Spleen (tissue), 11 donors: ENCODE results near the gene DUSP16. TPM values are rescaled to one million over a fixed set of nuclear protein-coding genes. Genes with fewer than 3 reads are reported as not detected.
A peak's percentile ranks its signal among the peaks of the same experiment; 100 is the strongest.

Experiments used
- DNase-seq: peaks from one replicate; pipeline ENCODE4 v3.0.0-alpha.2; 2020
- H3K27ac ChIP-seq, 8 donors: fragments of 200-600 bp; sonication (generic) in 7 of 8; 1 replicate in 4 of 8; 2 replicates in 4 of 8; pipeline versions ENCODE4 v1.5.0 to v1.8.0; 2016 to 2021; ENCODE audit warnings: inconsistent platforms in 4 of 8, mild to moderate bottlenecking in 4 of 8, moderate library complexity in 1 of 8
- H3K27me3 ChIP-seq, 7 donors: fragments of 200-600 bp; sonication (generic) in 6 of 7; replicated peaks in 1 of 7; 1 replicate in 4 of 7; 2 replicates in 3 of 7; pipeline versions ENCODE4 v1.5.0 to v1.8.0; 2016 to 2021; ENCODE audit warnings: inconsistent platforms in 3 of 7, mild to moderate bottlenecking in 1 of 7
- H3K36me3 ChIP-seq, 6 donors: fragments of 200-600 bp; sonication (generic) in 5 of 6; 1 replicate in 4 of 6; 2 replicates in 2 of 6; pipeline versions ENCODE4 v1.5.0 to v1.8.0; 2016 to 2021; ENCODE audit warnings: inconsistent platforms in 2 of 6
- H3K4me1 ChIP-seq, 6 donors: fragments of 200-600 bp; sonication (generic) in 5 of 6; 1 replicate in 3 of 6; 2 replicates in 3 of 6; pipeline versions ENCODE4 v1.5.0 to v1.8.0; 2016 to 2021; ENCODE audit warnings: inconsistent platforms in 3 of 6
- H3K4me3 ChIP-seq, 8 donors: fragments of 200-600 bp; sonication (generic) in 7 of 8; 1 replicate in 4 of 8; 2 replicates in 4 of 8; pipeline versions ENCODE4 v1.5.0 to v1.8.0; 2016 to 2021; ENCODE audit warnings: inconsistent platforms in 4 of 8, mild to moderate bottlenecking in 4 of 8, moderate library complexity in 2 of 8
- H3K9me3 ChIP-seq, 8 donors: fragments of 200-600 bp; sonication (generic) in 7 of 8; 1 replicate in 4 of 8; 2 replicates in 4 of 8; pipeline versions ENCODE4 v1.5.0 to v1.8.0; 2016 to 2021; ENCODE audit warnings: inconsistent platforms in 4 of 8
- CTCF ChIP-seq, 11 experiments: fragments of 200-600 bp in 7 of 11; fragments of 450-650 bp in 4 of 11; sonication (generic) in 4 of 11; IDR thresholded peaks in 8 of 11; conservative IDR thresholded peaks in 3 of 11; 1 replicate in 7 of 11; 2 replicates in 4 of 11; pipeline versions ENCODE4 v1.4.0 to v1.8.0; 2016 to 2021; ENCODE audit warnings: antibody characterized with exemption in 11 of 11, inconsistent platforms in 4 of 11, mild to moderate bottlenecking in 1 of 11
- POLR2A ChIP-seq, 3 donors: fragments of 450-650 bp; IDR thresholded peaks; one replicate each; pipeline ENCODE4 v1.5.1; 2017; ENCODE audit warnings: antibody characterized with exemption in 3 of 3, mild to moderate bottlenecking in 1 of 3
- POLR2AphosphoS5 ChIP-seq, 3 donors: sonication (generic); formaldehyde crosslinking; IDR thresholded peaks; one replicate each; pipeline ENCODE4 v1.5.1; 2017; ENCODE audit warnings: antibody characterized with exemption in 3 of 3
- WGBS, 5 donors: extraction: QIAGEN DNeasy Blood & Tissue Kit in 3 of 5; methylation state at CpG; one replicate each; pipeline versions ENCODE4 v1.1.5 to v1.1.7; 2013 to 2018; 5-methylcytosine and 5-hydroxymethylcytosine counted together
- intact Hi-C: fragments of 100-400 bp; cut with DNase I; formaldehyde crosslinking; loops from one replicate; pipeline ENCODE4 v1.15.0; 2023; ENCODE audit warnings: low total_unique reads
- polyA plus RNA-seq, 3 donors: library from polyadenylated mRNA; stranded (reverse); fragments of 200-250 nt; gene quantifications; one replicate each; pipeline ENCODE4 v1.2.1, GENCODE V29; 2013
- total RNA-seq, 7 donors: library from RNA; depleted of rRNA in 3 of 7; stranded (reverse); fragments of >200 nt in 3 of 7; fragmentation: NEBNext Ultra II Directional in 4 of 7; extraction: Animal tissue kit (Norgen Biotek cat#: 25700) in 4 of 7; gene quantifications; one replicate each; pipeline versions ENCODE4 v1.1.0 to v1.2.1, GENCODE V29; 2016 to 2021
- donor health status: healthy with polysubstance abuse.
- donor health status: DM: no; HTN: no; CAD: no; lungs with moderate emphysema.
- donor health status: DM: no; HTN: no; CAD: no.
- donor health status: Bipolar disorder and iron deficiency.
- donor health status: healthy.
- donor health status: DM: no; HTN: no; CAD: no.
- donor health status: DM: yes; HTN: yes; CAD: no.

DUSP16 gene
- total and polyA plus RNA-seq, 10 donors: 2.2 to 43.7 (median 20.8) TPM

GRCh38 chr12:12499909-12500604 lies 62.6 kb downstream of the DUSP16 start:
- no peak for TF ChIP-seq POLR2A (IDR thresholded peaks at IDR 0.05)
- no peak for TF ChIP-seq CTCF (IDR thresholded peaks at IDR 0.05 in 8 of 11, conservative IDR thresholded peaks at IDR 0.05 in 3 of 11)
- TF ChIP-seq POLR2AphosphoS5 (IDR thresholded peaks at IDR 0.05): no peak
- Histone ChIP-seq H3K4me3 (no peak overlapping the region), H3K27ac (peak overlapping the region in 1 of 8 donors; percentile 11), H3K9me3 (no peaks in the 10 kb centered on the region), H3K36me3 (peaks cover 0 to 10% (median 0%) of the 10 kb centered on the region in 6 donors), H3K27me3 (no peaks in the 10 kb centered on the region), H3K4me1 (peaks cover 0 to 48% (median 5%) of the 10 kb centered on the region in 6 donors)
- 94 to 98% (median 96%) methylated on average over 5 of the region's 5 CpGs for WGBS, 5 donors
- no peak for DNase-seq
- intact Hi-C loops: no loop called here

- Histone ChIP-seq H3K9me3 (no peaks in the 10 kb centered on the region), H3K27ac (no peak overlapping the region), H3K4me3 (no peak overlapping the region), H3K36me3 (peaks cover 0 to 10% (median 0%) of the 10 kb centered on the region in 6 donors), H3K4me1 (peaks cover 0 to 30% (median 1%) of the 10 kb centered on the region in 6 donors), H3K27me3 (no peaks in the 10 kb centered on the region)
- intact Hi-C loops: no loop called here
- DNase-seq: no peak
- 93 to 98% (median 97%) methylated on average over 4 of the region's 4 CpGs for WGBS, 5 donors
- no peak for TF ChIP-seq POLR2AphosphoS5 (IDR thresholded peaks at IDR 0.05)
- no peak for TF ChIP-seq POLR2A (IDR thresholded peaks at IDR 0.05)
- TF ChIP-seq CTCF (IDR thresholded peaks at IDR 0.05 in 8 of 11, conservative IDR thresholded peaks at IDR 0.05 in 3 of 11): no peak
Measured at GRCh38 chr12:12498210-12498609, 64.5 kb downstream of the DUSP16 start.

DNA sequence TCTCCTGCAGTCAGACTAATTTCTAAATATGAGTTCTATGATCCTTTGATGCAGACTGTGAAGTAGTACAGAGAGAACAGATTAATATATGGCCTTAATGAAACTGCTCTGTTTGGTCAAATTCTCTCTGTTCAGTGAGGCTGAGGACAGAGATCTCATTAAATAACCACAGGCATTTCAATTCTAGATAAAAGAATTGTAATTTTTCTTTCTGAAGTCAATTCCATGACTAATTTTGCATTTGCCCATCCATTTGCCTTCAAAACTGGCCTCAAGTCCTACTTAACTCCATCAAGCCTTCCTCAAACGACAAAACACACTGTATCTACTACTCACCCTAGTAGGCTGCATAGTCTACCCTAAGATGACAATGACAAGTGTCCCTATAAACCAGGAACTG lies 67.1 kb downstream of the DUSP16 start:
- no peaks in the 10 kb centered on the region for H3K9me3 ChIP-seq
- H3K27ac ChIP-seq: no peak overlapping the region
- peaks cover 0 to 7% (median 0%) of the 10 kb centered on the region in 6 donors for H3K4me1 ChIP-seq
- WGBS, 5 donors: 81 to 96% (median 91%) methylated on average over 1 of the region's 1 CpG
- no peak for DNase-seq
- no peaks in the 10 kb centered on the region for H3K27me3 ChIP-seq
- intact Hi-C loops: no loop called here
- no peak for TF ChIP-seq POLR2A (IDR thresholded peaks at IDR 0.05)
- no peak for TF ChIP-seq POLR2AphosphoS5 (IDR thresholded peaks at IDR 0.05)
- no peak for TF ChIP-seq CTCF (IDR thresholded peaks at IDR 0.05 in 8 of 11, conservative IDR thresholded peaks at IDR 0.05 in 3 of 11)
- no peak overlapping the region for H3K4me3 ChIP-seq
- H3K36me3 ChIP-seq: peaks cover 0 to 10% (median 0%) of the 10 kb centered on the region in 6 donors

DNA sequence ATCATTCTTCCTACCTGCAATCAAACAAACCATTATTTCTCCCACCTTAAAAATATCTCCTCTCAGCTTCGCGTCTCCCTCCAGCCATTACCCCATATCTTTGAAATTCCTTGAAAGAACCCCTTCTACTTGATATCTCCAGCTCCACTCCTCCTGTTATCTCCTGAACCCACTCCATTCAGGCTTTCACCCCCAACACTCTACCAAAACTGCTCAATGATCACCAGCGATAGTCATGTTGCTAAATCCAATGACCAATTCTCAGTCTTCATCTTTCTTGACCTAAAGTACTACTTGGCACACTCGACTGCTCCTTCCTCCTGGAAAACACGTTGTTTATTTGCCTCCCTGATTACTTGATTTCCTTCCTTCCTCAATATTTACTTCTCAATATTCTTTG lies 70.1 kb downstream of the DUSP16 start:
- H3K27ac ChIP-seq: no peak overlapping the region
- WGBS, 5 donors: 69 to 90% (median 74%) methylated on average over 5 of the region's 5 CpGs
- TF ChIP-seq POLR2A (IDR thresholded peaks at IDR 0.05) (no peak), CTCF (IDR thresholded peaks at IDR 0.05 in 8 of 11, conservative IDR thresholded peaks at IDR 0.05 in 3 of 11) (no peak), POLR2AphosphoS5 (IDR thresholded peaks at IDR 0.05) (no peak)
- intact Hi-C loops: no loop called here
- peaks cover 0 to 10% (median 0%) of the 10 kb centered on the region in 6 donors for H3K36me3 ChIP-seq
- no peak overlapping the region for H3K4me3 ChIP-seq
- no peaks in the 10 kb centered on the region for H3K9me3 ChIP-seq
- H3K4me1 ChIP-seq: peaks cover 0 to 6% (median 0%) of the 10 kb centered on the region in 6 donors
- no peak for DNase-seq
- no peaks in the 10 kb centered on the region for H3K27me3 ChIP-seq
